CD4-positive, alpha-beta T cell treated with Interferon alpha-2 for 1 hour (primary cell): ENCODE data around the gene NLGN4Y.

Source experiments
- DNase-seq, 2 donors: peaks; one replicate each; pipeline ENCODE4 v3.0.0-alpha.2; 2020 to 2022

Gene NLGN4Y

DNA sequence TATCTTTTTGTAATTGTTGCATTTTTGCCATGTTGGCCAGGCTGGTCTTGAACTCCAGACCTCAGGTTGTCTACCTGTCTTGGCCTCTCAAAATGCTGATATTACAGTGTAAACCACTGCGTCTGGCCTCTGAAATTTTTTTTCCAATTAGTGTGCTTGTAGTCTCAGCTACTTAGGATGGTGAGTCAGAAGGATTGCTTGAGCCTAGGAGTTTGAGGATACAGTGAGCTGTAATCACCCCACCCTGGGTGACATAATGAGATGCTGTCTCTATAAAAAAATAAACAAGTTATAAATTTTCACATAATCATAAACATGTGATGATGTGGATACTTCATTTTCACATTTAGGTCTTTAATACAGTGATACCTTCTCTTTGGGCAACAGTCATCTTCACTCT, 154.9 kb downstream of the NLGN4Y start:
- DNase-seq = no peak

DNA sequence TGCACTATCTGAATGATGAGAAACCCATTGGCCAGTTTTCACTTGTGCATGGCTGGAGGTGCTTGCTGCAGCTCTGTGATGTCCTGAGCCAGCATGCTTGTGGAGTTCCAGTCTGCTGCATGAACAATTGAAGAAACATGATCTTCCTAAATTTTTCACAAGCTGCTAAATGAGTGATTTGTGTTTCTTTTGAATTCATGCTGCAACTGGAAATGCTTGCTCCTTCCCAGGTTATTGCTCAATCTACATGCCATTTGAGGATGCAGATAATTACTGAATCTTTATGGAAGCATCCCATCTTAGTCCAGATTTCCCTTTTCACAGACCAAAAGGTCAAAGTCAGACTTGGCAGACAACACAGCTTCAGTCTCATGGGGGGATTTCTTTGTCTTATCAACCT, 170.2 kb downstream of the NLGN4Y start:
- no peak for DNase-seq

DNA sequence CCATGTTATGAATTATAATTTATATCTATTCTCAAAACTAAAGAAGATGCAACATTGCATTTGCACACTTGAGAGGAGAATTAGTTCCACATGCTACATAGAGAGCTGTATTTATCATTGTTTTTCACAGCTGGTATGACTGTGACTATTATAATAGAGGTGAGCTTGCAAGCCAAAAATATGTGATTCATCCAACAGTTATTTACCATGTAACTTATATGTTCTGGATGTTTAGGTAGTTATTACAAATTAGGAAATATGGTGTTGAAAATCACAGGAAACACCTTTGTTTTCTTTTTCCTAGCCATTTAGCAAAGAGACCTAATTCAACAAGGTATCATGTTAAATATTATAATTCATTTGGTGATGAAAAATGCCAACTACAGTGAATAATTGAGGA, 183.8 kb downstream of the NLGN4Y start:
- DNase-seq = no peak

DNA sequence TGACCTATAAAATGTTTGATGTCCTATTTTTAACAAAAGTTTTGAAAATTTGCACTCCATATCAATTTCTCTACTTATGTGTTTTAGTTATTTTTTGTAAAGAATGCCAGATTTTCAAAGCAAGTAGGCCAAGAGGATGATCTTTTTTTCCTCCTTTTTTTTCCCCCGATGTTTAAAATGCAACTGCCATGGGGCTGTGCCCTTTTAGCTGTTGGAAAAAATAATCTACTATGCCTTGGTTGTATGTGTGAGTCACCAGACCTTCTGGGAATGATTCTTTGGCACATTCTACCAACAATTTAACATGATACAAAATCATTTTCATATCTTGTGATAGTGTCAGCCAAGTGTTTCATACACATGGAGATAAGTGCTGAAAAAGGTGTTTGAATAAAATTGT, 217.3 kb downstream of the NLGN4Y start:
- DNase-seq = no peak

DNA sequence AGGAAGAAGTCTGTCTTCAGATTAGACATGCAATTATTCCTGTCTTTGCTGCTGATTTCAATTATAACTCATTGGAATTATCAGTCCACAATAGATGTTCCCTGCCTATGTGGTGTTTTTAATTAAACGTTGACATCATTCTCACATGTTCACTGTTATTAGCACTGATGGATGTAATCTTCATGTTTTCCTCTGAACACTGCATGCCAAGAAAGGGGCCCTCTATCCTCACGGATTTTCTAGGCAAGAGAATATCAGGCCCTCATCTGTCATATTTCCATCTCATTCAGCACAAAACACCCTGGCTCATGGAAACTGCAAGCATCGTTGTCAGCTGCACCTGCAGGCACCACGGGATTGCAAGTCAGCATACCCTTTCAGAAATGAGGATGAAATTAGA, 224.0 kb downstream of the NLGN4Y start:
- no peak for DNase-seq

DNA sequence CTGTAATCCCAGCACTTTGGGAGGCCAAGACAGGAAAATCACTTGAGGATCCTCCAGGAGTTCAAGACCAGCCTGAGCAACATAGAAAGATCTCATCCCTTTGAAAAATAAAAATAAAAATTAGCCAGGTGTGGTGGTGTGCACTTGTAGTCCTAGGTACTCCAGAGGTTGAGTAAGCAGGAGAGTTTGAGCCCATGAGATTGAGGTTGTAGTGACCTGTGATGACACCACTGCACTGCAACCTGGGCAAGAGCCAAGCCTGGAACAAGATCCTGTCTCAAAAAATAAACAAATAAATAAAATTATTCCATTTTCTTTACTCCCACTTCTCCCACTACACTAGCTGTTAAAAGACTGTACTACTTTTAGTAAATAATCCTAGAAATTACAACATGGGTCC, 231.2 kb downstream of the NLGN4Y start:
- no peak for DNase-seq

DNA sequence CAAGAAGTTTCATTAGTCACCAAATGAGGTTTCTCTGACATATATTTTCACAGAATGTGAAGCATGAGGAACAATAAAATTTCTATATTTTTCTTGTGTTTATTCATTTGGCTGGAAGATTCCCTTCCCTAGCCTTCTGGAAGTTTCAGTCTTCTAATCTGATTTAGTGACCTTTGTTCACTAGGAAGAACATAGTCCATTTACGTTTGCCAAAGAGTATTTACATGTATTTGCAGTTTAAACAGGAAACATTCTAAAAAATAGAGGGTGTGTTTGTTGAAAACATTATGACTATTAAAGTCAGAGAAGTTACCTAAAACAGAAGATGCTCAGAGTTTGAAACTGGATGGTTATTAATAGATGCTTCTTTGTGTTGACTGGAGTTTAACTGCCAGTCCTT, 238.6 kb downstream of the NLGN4Y start:
- DNase-seq = no peak

DNA sequence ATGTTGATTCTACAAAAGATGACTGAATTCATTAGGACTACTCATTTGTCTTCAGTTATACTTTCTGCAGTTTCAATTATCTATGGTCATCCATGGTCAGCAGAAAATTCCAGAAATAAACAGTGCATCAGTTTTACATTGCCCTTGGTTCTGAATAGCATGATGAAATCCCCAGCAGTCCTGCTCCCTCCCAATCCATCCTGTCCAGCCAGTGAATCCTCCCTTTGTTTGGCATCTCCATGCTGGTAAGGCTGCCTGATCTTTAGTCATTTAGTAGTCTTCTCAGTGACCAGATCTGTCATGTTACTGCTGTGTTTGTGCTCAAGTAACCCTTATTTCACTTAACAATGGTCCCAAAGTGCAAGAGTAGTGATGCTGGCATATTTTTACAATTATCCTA, 239.3 kb downstream of the NLGN4Y start:
- DNase-seq = no peak

DNA sequence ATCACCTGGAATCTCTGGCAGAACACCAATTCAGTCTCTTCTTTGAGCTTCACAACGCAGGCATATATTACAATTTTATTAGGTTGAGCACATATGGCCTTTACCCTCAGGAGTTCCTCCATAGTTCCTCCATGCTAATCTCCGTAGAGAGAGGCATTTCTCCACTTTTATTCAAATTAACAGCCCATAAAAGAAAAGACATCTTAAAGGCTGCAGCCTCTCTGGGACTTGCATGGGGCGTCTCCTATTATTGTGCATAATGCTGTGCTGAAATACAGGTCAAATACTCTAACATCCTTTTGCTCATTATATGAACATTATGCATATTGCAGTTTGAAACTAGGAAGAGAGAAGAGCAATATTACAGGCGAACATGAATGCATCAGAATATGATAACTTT, 253.9 kb downstream of the NLGN4Y start:
- no peak for DNase-seq

DNA sequence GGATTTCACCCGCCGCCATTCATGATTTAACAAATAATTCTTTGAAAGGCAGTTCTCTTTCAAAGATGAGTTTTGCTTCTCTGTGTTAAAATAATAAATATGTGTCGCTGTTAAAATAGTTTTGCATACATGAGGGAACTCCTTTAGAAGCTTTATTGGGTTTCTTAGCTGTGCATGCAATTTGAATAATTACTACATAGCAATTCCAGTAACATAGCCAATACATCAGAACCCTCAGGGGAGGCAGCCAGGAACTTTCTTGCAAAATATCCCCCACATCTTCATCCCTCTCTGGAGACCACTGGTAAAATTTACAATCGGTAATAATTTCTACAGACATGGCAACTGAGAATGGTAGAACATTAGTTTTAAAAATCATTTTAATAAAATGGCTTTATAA, 268.8 kb downstream of the NLGN4Y start:
- DNase-seq = no peak

DNA sequence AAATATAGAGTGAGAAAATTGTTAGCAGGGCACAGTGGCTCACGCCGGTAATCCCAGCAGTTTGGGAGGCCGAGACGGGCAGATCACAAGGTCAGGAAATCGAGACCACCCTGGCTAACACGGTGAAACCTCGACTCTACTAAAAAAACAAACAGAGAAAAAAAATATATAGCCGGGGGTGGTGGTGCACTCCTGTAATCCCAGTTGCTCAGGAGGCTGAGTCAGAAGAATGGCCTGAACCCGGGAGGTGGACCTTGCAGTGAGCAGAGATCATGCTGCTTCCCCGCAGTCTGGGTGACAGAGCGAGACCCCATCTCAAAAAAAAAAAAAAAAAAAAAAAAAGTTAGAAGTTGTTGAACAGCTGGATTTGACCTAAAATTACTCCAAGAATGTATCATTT, 269.3 kb downstream of the NLGN4Y start:
- no peak for DNase-seq

DNA sequence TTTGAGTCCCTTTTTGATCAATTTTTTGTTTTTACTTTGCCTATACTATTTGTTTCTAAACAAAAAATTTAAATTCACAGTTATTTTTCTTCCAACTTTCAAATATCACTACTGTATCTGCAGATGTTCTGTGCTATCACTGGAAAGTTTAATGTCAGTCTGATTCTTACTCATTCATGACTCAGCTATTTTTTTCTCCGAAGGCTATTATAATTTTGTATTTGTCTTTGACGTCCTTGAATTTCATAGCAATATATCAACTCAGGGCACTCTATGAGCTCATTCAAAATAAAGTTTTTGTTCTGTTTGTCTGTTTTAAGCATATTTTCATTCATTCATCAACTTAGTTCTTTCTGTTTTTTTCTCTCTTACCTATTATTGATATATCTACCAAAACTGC, 273.7 kb downstream of the NLGN4Y start:
- DNase-seq = no peak

DNA sequence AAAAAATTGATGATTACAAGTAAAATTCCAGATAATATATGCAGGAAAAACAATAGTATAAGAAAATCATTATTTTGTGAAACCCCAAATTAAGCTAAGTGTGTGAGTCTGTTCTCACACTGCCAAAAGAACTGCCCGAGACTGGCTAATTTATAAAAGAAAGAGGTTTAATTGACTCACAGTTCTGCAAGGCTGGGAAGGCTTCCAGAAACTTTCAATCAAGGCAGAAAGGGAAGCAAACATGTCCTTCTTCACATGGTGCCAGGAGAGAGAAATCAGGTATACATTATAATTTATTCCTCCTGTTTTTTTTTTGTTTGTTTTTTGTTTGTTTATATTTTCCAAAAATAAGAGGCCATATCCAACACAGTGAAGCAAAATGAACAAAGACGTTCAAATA, 276.8 kb downstream of the NLGN4Y start:
- DNase-seq = no peak

DNA sequence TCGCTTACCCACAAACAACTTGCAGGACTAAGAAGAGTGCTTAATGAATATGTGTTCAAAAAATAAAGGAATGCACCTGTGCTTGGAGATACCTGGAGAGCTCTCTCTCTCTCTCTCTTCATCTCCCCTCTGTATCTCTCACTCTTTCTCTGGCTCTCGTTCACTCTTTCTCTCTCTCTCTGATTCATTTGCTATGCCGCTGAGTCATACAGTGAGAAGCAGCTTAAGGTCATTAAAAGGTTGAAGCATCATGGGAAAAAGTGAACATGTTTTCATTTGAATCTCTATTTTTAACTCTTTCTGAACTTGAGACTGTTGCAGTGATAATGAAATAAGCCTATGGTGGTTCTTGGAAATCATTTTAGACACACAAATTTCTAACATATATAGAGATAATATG, 277.8 kb downstream of the NLGN4Y start:
- no peak for DNase-seq

DNA sequence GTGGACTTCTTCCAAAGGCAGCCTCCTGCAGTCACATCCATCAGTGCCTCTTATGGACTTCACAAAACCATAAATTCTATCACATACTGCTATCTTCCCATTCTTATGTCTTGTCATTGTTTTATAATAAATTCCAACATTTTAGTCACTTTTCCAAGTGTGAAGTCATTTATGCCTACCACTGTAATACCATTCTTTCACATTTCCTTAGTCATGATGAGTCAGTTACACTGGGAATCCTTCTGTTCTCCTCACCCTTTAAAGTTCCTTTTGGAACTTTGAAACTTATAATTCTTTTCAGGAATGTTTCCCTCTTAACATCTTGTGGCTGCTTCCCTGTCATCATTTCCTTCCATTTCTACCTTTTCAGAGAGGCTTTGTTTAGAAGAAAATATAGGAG, 279.7 kb downstream of the NLGN4Y start:
- DNase-seq = no peak

DNA sequence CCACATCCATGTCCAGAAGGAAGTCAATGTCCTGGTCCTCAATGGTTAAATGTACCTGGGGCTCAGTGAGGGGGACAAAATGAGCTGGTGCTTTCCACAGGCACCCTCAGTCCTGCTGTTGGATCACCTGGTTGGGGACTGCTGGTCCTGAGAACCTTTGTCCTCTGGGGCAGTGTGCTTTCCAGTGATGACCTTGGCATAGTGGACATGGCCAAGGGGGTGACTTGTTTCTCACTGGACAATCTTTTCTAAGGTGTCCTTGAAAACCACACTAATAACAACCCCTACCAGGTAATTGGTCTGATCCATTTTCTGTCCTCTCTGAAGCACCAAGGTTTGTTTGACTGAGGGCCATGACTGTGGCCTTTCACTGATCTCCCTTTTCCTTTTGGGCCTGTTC, 294.1 kb downstream of the NLGN4Y start:
- DNase-seq = no peak

DNA sequence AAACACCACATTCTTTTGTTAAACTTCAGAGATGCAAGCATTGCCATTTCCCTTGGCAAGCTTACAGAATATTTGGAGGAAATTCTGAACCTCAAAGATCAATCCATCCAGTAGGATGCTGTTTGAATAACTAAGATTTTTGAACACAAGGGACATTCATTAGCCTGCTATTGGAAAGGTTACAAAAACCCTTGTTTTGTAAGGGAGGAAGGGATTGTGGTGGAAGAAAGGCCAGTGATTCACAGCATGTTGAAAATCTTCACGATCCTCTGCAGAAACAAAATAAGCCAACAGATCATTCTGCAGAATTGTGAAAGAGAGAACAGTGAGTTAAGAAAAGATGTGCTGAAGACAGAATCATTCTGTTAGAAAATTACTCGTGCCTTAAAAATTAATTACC, 297.9 kb downstream of the NLGN4Y start:
- no peak for DNase-seq

DNA sequence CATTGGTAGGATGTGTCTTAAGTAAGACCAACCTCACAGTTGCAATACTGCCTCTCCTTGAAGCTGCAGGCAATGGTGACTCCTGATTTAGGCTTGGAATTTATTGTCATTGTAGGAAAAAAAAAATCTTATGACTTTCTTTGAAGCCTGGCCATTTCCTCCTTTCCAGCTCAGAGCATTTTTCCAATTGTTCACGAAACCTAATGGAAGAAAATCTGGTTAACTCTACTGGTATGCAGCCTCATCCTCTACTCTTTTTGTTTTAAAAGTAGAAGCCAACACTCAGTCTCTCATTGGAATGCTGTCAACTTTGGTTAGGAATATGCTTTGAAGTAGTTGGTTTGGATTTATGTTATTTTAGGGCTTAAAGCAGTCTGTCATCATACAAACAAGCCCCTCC, 298.6 kb downstream of the NLGN4Y start:
- DNase-seq = no peak

DNA sequence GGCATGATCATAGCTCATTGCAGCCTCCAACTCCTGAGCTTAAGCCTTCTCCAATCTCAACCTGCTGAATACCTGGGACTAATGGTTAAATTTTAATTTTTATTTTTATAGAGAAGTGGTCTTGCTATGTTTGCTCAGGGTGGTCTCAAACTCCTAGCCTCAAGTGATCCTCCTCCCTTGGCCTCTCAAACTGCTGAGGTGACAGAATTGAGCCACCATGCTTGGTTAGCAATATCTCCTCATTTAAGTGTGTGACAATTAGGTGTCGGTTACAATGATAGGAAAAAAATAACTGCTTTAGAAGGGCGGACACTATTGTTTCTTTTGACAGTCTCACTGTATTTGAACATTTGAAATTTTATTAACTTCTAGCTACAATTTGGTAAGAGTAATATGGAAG, 300.3 kb downstream of the NLGN4Y start:
- no peak for DNase-seq

DNA sequence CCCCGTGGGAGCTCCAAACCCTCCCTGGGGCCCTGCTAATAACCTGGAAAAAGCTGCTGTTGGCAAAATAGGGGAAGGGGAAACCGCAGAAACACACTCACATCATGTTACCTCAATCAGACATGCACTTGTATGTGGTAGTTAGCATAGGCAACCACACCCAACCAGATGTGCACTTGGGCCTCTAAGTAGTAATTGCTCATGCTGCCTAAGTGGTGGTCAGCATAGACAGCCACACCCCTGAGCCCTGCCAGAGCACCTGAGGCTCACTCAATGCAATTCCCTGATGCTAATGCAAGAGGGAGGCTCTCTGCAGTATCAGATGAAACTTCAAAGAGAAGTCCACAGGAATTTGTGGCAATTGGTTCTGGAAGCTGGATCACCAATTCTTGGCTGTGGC, 301.4 kb downstream of the NLGN4Y start:
- no peak for DNase-seq

DNA sequence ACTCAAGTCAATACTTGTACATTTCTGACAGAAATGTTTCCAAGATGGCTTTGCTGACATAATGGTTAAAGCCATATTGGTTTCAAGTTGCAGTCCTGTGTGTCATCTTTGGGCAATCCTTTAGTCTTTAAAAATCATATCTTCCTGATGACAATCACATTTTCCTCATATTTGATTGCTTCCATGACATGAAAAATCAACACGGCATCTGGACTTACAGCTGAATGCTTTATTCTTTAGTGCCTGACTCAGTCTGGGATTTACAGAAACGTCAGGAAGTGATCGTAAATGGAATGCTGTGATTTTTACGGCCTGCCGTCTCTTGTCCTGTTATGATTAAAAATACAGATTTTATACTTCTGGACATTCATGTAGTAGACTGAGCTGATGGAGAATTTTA, 304.2 kb downstream of the NLGN4Y start:
- no peak for DNase-seq

DNA sequence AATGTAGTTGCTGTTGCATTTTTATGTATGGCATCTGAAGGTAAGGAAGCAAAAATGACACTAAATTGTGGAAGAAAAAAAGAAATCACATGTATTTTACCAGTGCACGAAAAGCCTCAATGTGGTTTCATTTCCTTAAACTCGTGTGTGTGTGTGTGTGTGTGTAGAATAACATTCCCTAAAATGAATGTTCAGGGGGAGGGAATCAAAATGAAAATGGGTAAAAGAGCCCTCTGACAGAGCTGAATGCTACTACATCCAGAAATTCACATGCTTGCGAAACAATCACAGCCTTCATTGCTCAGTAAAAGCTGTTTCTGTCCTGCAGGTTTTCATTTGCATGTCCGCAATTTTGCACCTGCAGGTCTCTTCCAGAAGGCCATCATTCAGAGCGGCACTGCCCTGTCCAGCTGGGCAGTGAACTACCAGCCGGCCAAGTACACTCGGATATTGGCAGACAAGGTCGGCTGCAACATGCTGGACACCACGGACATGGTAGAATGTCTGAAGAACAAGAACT, 305.1 kb downstream of the NLGN4Y start:
- no peak for DNase-seq

DNA sequence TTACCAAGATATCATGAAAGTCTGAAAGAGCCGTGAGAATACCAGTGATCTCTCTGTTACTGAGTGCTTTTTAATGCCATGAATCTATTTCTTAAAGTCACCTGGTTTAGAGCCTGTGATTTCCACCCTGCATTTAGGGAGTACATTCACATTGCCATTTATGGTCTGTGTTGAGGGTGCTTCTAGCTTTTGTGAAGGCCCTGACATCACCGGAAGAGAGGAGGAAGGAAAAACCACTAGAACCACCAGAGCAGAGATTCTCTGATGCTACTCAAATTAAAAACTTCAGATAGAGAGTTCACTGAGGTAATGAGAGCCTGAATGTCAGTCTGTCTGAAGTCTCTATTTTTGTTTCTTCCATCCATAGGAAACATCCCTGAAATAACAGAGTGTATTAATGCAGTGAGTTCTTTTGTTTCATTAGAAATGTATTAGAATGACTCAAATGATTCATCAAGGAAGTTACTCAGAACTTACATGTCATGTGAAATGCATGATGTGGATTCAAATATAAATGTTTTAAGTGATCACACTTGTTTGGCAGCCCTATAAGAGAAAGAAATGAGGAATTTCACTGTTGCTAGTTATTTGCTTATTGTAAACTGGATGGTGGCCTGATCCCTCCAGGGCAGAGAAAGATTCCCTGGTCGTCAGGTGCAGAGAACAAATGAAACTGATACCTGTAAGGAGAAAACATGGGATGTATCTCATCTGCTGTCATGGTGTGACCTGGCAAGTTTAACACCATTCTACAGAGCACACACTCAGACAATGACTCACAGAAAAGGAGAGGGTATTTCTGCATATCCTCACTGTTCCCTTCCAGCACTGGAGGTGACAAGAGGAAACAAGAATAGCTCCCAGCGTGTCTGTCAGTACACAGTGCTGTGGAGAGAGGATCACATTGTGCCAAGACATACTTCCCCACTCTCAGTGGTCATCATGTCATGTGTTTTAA, 310.1 kb downstream of the NLGN4Y start:
- DNase-seq = peak in 1 of 2 donors; percentile 27

DNA sequence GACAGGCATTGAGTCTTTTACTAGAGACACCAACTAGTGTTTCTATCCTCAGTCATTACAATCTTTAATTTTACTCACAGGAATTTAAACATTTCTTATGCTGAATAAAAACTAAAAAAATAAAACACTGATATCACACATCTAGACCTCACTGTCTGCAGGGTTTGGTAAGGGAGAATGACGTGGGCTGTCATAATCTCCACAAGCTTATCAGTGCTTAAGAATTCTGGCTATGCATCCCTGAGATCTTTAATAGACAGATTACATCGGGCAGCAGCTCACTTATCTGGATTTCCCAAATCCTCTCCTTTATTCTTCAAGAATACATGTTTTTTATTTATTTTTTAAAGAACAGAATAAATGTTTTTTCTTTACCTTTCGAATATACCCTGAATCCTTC, 313.1 kb downstream of the NLGN4Y start:
- DNase-seq = no peak

DNA sequence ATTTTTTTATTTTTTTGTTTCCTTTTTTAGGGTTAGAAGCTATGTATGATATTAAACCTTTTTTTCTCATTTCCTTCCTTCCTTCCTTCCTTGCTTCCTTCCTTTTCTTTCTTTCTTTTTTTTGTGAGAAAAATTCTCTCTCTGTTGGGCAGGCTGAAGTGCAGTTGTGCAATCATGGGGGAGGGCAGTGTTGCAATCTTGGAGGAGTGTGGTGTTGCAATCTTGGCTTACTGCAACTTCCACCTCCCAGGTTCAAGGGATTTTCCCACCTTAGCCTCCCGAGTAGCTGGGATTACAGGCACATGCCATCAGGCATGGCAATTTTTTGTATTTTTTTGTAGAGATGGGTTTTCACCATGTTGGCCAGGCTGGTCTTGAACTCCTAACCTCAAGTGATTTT, 326.4 kb downstream of the NLGN4Y start:
- DNase-seq = no peak
